Epidermal melanocyte (primary cell): Measurements from ENCODE around the gene KLK1.
"Not testable (repeated sequence)": the region's sequence is repeated elsewhere in the genome, so short reads cannot be mapped to it uniquely, and the experiment has no call there.

Experiments used
- DNase-seq: peaks from one replicate; pipeline ENCODE4 v3.0.0; 2011; ENCODE audit warnings: low spot score; ENCODE audit not compliant: insufficient read length

KLK1 gene

DNA sequence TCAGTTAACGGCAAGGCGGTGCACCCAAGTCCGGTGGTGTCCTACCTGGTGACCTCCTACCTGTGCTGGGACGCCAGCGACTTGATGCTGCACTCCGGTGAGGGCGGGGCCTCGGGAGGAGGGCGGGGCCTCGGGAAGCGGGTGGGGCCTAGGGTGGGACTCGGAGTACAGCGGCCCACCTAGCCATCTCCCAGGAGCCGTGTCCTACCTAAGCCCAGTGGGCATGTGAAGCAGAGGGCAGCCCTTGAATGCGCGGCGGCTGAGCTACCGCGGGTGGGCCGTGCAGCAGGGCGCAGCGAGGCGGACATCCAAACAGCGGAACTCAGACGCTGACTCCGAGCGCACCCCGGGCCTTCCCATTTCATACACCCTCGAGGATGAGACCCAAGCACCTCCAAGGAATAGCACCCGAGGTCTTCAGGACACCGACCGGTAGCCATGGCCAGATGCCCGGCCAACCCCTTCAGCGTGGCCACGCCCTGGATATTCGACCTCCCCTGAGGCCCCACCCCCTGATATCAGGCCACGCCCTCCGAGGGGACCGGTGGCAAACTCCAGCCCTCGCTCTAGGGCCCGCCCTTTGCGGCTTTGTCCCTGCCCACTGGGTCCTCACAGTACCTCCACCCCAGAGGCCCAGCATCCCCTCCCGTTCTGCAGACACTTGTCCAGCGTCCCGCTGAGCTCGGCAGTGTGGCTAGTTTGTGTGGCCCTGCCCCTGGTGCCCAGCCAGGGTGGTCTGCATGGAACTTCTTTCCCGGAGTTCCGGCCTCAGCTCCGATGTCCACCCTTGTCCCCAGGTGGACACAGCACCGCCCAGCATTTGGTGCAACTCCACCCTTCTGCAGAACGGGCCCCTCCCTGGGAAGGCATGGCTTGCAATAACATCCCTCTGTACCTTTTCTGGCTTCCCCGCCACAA lies 5.4 kb downstream of the KLK1 start:
- DNase-seq = no peak

DNA sequence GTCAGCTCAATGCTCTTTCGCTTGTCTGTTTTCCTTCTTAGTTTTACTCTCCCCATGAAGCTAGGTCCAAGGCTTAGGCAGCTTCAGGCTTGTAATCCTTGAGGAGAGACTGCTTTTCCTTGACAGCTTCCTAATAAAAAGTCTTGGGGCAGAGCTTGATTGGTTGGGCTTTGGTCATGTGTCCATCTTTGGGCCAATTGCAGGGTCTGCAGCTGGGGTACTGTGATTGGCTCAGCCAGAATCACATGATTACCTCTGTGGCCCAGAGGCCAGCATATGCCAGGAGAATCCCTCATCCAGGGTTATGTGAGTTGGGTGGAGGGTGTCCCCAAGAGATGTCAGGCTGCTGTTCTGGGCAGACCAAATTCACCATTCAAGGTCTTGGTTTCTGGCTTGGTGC lies 8.1 kb downstream of the KLK1 start:
- no peak for DNase-seq

DNA sequence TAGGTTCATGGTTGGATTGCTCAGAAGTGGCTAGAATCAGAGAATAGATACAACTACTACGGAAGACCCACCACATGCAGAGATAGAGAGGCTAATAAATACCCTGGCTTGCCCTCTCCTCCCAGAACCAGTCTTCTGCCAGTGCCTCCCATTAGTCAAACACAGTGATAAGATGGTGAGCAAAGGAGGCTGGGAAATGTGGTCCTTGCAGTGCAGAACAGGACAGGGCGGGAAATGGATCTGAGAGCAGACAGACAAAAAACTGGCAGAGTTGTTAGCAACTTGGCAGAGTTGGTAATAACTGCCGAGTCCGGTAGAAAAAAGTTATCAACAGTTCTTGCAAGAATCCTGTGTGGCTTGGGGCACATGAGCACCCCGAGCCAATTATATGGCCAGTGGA lies 8.7 kb downstream of the KLK1 start:
- no peak for DNase-seq

DNA sequence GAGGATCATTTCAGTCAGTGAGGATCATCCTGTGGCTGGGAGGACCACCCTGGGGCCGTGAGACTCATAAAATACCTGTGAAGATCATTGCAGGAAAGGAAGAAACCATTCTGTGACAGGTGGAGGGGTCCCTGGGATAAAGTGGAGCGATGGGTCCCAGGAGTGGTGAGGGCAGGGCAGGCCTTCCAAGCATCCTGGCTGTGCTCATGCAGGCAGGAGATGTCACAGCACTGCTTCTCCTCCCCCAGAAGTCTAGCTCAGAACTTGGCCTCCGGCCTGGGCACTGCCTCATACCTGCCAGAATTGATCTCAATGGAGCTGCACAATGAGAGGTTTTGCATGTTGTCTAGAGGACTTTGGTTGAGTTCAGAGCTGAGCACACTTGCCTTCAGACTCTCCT lies 11.1 kb downstream of the KLK1 start:
- DNase-seq = no peak

GRCh38 chr19:50811622-50812238 lies 11.9 kb downstream of the KLK1 start:
- not testable (repeated sequence) for DNase-seq

DNA sequence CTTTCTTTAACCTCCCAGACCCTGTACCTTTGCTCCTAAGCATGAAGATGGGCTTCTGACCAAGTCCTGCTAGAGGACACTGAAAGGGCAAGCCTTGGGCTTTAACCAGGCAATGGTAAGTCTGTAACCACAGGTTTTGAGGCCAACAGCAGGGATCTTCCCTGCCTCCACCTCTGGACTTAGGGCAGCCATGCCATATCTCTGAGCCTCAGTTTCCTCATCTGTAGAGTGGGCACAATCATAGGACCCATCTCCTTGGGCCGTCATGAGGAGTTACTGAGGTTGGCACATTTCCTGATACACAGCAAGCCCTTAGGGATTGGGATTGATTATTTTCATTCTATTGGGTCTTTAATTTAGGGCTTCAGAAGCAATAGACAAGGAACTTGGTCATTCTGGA lies 14.7 kb downstream of the KLK1 start:
- no peak for DNase-seq

DNA sequence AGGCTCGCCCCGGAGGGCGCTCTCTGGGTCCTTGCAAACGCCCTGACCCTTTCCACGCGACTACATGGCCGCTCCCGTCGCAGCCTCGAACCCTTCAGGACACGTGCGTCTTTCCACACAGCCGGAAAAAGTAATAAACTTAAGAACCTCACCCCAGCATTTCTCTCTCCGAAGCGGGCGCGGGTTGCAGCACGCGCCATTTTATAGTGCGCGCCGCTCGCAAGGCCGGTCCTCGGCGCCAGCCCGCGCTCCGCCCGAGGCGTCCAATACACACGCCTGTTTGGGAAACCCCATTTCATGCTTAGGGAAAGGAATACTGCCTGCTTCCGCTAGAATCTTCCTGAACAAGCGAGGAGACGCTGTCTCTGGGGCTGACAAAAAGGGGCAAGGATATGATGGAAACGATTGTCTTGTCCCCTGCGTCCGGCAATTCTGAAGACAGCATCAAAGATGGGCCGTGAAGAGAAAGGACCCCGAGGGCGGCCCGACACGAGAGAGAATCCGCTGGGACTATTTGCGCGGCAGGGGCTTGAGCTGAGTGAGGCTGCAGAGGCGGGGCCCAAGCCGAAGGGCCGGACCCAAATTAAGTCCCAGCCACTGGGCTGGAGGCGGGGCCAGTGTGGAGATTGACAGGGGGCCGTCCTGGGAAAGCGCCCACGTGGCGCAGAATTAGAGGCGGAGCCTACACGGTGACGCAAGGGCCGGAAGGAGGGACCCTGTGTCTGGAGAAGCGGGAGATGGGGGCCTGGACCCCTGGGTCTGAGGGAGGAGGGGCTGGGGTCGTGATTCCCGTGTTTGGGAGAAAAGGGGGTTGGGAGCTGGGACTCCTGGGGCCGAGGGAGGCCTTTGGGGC lies 18.9 kb downstream of the KLK1 start:
- peak; percentile 98 for DNase-seq

GRCh38 chr19:50803633-50804419 lies 19.8 kb downstream of the KLK1 start:
- no peak for DNase-seq

DNA sequence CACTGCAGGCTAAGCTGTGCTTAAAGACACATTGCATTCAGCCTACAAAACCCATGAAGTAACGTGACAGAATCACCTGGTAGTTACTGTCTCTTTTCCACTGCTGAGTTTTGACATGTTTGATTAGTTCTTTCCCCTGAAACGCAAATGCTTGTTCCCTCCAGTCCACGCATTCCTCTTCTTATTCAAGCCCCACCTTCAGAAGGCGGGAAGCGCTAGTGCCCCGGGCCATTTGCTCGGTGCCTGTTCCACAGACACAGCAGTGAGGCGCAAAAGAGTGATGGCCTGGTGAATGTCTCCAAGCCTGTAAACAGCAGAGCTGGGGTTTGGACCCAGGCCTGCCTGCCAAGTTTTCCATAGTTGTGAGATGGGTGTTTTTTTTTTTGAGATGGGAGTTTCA lies 22.5 kb downstream of the KLK1 start:
- no peak for DNase-seq

DNA sequence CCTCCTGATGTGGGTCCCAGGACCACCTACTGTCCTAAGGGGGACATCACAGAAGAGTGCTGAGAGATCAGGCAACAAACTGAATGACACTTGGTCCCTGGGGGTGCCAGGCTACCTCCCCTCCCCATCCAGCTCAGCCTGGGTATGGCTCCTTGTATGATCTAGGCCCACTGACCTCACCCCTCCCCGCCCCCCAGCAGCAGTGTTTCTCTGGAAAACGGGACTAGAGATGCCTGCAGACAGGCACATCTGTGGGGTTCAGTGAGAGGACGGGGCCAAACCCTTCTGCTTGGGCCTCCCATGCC lies 24.1 kb downstream of the KLK1 start:
- DNase-seq = no peak

DNA sequence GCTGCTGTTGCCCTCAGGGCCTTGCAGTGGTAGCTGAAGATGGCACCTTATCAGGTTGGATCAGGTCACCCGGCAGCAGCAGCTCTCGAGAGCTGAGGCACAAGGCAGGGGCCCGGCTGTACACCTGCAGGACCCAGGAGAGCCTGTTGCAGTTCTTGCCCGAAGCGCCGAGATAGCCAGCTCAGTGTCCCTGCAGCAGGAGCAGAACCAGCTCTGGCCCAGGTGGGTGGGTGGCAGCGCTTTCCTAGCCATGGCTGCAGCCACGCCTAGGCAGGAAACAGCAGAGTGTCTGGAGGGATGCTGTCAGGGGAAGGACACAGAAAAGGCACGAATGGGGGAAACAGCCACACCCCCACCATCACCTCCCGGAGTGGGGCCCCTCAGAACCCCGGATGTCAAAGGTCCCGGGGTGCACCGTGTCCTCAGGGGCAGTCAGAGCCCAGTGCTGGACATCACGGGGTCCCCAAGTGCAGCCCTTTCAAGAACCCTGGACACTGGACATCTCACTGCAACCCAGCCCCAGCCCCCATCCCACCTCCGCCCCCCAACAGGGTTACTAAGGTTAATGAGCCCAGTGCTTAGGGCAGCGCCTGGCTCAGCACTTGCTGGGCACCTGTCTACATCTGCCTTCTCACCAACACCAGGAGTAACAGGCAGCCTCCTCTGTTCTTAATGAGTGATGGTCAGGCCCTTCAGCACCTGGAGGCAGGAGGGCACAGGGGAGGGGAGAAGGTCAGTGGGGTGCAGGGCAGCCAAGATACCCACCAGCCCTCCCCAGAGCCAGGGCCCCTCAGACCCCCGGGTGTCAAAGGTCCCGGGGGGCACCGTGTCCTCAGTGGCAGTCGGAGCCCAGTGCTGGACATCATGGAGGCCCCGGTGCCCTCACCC lies 24.7 kb downstream of the KLK1 start:
- DNase-seq = no peak

GRCh38 chr19:50797781-50798658 lies 25.6 kb downstream of the KLK1 start:
- DNase-seq = no peak

GRCh38 chr19:50797429-50797780 lies 26.2 kb downstream of the KLK1 start:
- no peak for DNase-seq

DNA sequence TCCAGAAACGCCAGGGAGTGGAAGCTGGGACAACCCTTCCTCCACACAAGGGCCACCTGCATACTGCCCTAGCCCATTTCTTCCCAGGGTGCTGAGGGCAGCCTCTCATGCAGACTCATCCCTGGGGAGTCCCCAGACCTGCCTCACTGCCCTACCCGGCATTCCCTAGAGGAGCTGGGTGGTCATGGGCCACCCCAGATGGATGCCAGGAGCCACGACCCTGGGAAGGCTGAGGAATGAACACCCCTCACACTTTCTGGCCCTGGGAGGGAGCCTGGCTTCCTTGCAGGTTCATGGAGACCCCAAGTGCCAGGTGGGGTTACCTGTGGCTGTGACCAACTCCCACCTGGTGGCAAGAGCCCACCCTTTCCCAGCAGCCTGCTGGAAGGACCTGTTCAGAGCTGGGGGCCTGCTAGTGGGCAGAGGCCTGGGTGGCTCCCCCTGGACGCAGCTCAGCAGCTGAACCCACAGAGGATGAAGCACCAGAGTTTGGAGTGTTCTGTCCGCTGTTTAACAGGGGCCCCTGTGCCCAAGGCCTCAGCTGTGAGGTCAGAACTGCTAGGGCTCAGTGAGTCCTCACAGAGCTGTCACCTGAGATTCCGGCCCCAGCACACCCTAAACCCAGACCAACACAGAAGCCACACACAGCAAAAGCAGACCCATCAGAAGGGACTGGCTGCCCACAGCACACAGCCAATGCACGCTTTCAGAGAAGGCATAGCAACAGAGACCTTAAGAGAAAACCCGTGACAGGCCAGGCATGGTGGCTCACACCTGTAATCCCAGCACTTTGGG lies 26.8 kb downstream of the KLK1 start:
- DNase-seq = no peak

- DNase-seq = no peak
Measured at GRCh38 chr19:50796128-50796633, 27.4 kb downstream of the KLK1 start.

- no peak for DNase-seq
Measured at GRCh38 chr19:50795664-50796073, 27.9 kb downstream of the KLK1 start.

- DNase-seq = no peak
Measured at GRCh38 chr19:50794876-50795663, 28.5 kb downstream of the KLK1 start.
